Panc1 (cell line): ENCODE data around the gene SLC10A7. TPM values are rescaled to one million over a fixed set of nuclear protein-coding genes. Genes with fewer than 3 reads are reported as not detected.

Experiments
- ATAC-seq: fragments of 200-7000 bp; cut with Tn5 transposase; 2 replicates; pipeline ENCODE4 v1.9.1; 2020; ENCODE audit warnings: mild to moderate bottlenecking, moderate library complexity
- BruUV-seq: library from RNA; stranded (reverse); fragments of 400-500 nt; replicated peaks from 2 replicates; lab custom pipeline; 2021; lab: Mats Ljungman, UMichigan
- CTCF ChIA-PET: fragments of 300-600 bp; sonication (Branson Sonifier 250); formaldehyde crosslinking; loops from one replicate; lab custom pipeline; 2022; ENCODE audit warnings: antibody characterized with exemption; lab: Charles Lee
- POLR2A ChIA-PET: fragments of 300-600 bp; sonication (Branson Sonifier 250); formaldehyde crosslinking; loops from one replicate; lab custom pipeline; 2022; ENCODE audit warnings: antibody characterized with exemption; lab: Charles Lee
- DNase-seq: peaks from one replicate; pipeline ENCODE4 v3.0.0-alpha.2; 2010; ENCODE audit warnings: low read depth, low spot score
- H3K27ac ChIP-seq: 2 replicates; pipeline ENCODE4 v1.5.1; 2011; ENCODE audit warnings: mild to moderate bottlenecking, low read length, inconsistent platforms
- H3K27me3 ChIP-seq: fragments of 200-500 bp; sonication (Bioruptor generic); 2 replicates; pipeline ENCODE4 v1.6.0; 2014; ENCODE audit warnings: low read length, inconsistent platforms; ENCODE audit not compliant: control insufficient read depth, insufficient read depth
- H3K36me3 ChIP-seq: fragments of 200-500 bp; sonication (Bioruptor generic); 2 replicates; pipeline ENCODE4 v1.5.1; 2014; ENCODE audit warnings: inconsistent platforms, mild to moderate bottlenecking, low read length, moderate library complexity; ENCODE audit not compliant: control insufficient read depth, insufficient read depth
- H3K4me1 ChIP-seq: 2 replicates; pipeline ENCODE4 v1.5.1; 2011; ENCODE audit warnings: inconsistent platforms, mild to moderate bottlenecking, low read length, moderate library complexity; ENCODE audit not compliant: control insufficient read depth, insufficient read depth
- H3K4me3 ChIP-seq, 2 experiments: 2 replicates each; pipeline ENCODE4 v1.5.1; 2011 to 2012; ENCODE audit warnings: low read depth in 2 of 2, low read length in 2 of 2, mild to moderate bottlenecking in 2 of 2, inconsistent platforms in 1 of 2, moderate library complexity in 1 of 2
- H3K9me3 ChIP-seq: fragments of 200-500 bp; sonication (Bioruptor generic); 2 replicates; pipeline ENCODE4 v1.5.1; 2014; ENCODE audit warnings: low read depth, mild to moderate bottlenecking, inconsistent platforms, low read length, moderate library complexity; ENCODE audit not compliant: control insufficient read depth, insufficient read depth
- CTCF ChIP-seq: fragments of 450-650 bp; IDR thresholded peaks from 2 replicates; pipeline ENCODE4 v1.5.1; 2017; ENCODE audit warnings: mild to moderate bottlenecking
- POLR2AphosphoS5 ChIP-seq: IDR thresholded peaks from 2 replicates; pipeline ENCODE4 v1.6.1; 2012; ENCODE audit warnings: mild to moderate bottlenecking, low read depth, low read length, moderate library complexity
- REST ChIP-seq, 2 experiments: IDR thresholded peaks; 2 replicates each; pipeline ENCODE4 v1.6.1; 2011 to 2012; ENCODE audit warnings: low read depth in 2 of 2, control low read depth in 1 of 2, low read length in 1 of 2, mild to moderate bottlenecking in 1 of 2, moderate library complexity in 1 of 2; ENCODE audit not compliant: insufficient read depth in 1 of 2
- SIN3A ChIP-seq: IDR thresholded peaks from 2 replicates; pipeline ENCODE4 v1.6.1; 2012; ENCODE audit warnings: low read depth, mild to moderate bottlenecking, low read length, moderate library complexity, borderline replicate concordance; ENCODE audit not compliant: insufficient read depth
- TCF7L2 ChIP-seq: IDR thresholded peaks from 2 replicates; pipeline ENCODE4 v1.6.1; 2011; ENCODE audit warnings: mild to moderate bottlenecking, low read depth, low read length, inconsistent platforms
- in situ Hi-C: cut with HindIII; loops from 2 replicates; pipeline ENCODE4 v1.10.0; 2016; ENCODE audit warnings: low sequenced_read_pairs, low pct_unique_long_range_greater_than_20kb
- intact Hi-C: fragments of 100-400 bp; cut with micrococcal nuclease; formaldehyde crosslinking; loops from one replicate; pipeline ENCODE4 v1.10.0; 2022; ENCODE audit not compliant: unreplicated experiment
- total RNA-seq: library from RNA; stranded (reverse); gene quantifications from one replicate; pipeline ENCODE4 v1.2.1, GENCODE V29; 2021; ENCODE audit not compliant: unreplicated experiment

Gene SLC10A7
- total RNA-seq, 1 experiment from 2014 or later = 1.5 TPM

- ATAC-seq = no peak
Observed at GRCh38 chr4:146514651-146515357, 6.9 kb downstream of the SLC10A7 start.

GRCh38 chr4:146513548-146513947 lies 8.2 kb downstream of the SLC10A7 start:
- no peaks in the 10 kb centered on the region for H3K27me3 ChIP-seq
- TF ChIP-seq TCF7L2 (no peak), CTCF (no peak), SIN3A (no peak), REST (IDR thresholded peaks at IDR 0.05; ENCODE audit: insufficient read depth in 1 of 2, low read depth in 2 of 2, low read length in 1 of 2) (no peak), POLR2AphosphoS5 (no peak)
- no TSS peak for BruUV-seq
- CTCF ChIA-PET = no interaction called here
- in situ Hi-C loops = no loop called here
- H3K36me3 ChIP-seq = no peaks in the 10 kb centered on the region
- DNase-seq (no peak), ATAC-seq (no peak)
- POLR2A ChIA-PET = no interaction called here
- intact Hi-C loops = no loop called here
- H3K4me3 ChIP-seq = no peak overlapping the region
- H3K4me1 ChIP-seq = no peaks in the 10 kb centered on the region
- H3K27ac ChIP-seq = no peak overlapping the region
- H3K9me3 ChIP-seq = no peaks in the 10 kb centered on the region

More at GRCh38 chr4:146514651-146515357, 6.9 kb downstream of the SLC10A7 start:
- ChIA-PET POLR2A (no interaction called here), CTCF (no interaction called here)
- no TSS peak for BruUV-seq
- no peak for DNase-seq
- Histone ChIP-seq H3K9me3 (no peaks in the 10 kb centered on the region), H3K4me1 (no peaks in the 10 kb centered on the region), H3K27ac (no peak overlapping the region), H3K36me3 (no peaks in the 10 kb centered on the region), H3K27me3 (no peaks in the 10 kb centered on the region), H3K4me3 (no peak overlapping the region)
- intact Hi-C loops = no loop called here
- TF ChIP-seq SIN3A (no peak), REST (IDR thresholded peaks at IDR 0.05; ENCODE audit: insufficient read depth in 1 of 2, low read depth in 2 of 2, low read length in 1 of 2) (no peak), POLR2AphosphoS5 (no peak), CTCF (0 out of 2 replicates have a peak, but pooled peaks have one; percentile 5)
- in situ Hi-C loops = no loop called here
